ENCODE data around the gene WFDC9. TPM values are rescaled to one million over a fixed set of nuclear protein-coding genes. Genes with fewer than 3 reads are reported as not detected.

WFDC9 gene
- total RNA-seq, 2 experiments from 2014 or later: not detected

GRCh38 chr20:45617591-45617990 lies 13.5 kb downstream of the WFDC9 start:
- Mint-ChIP-seq H3K4me1 (ENCODE audit: low read depth) (no peaks in the 10 kb centered on the region), H3K36me3 (ENCODE audit: low read depth) (no peaks in the 10 kb centered on the region), H3K27ac (no peak overlapping the region), H3K9me3 (no peaks in the 10 kb centered on the region), H3K4me3 (no peak overlapping the region), H3K27me3 (no peaks in the 10 kb centered on the region)
- Histone ChIP-seq H3K36me3 (ENCODE audit: insufficient read depth, low read length) (no peaks in the 10 kb centered on the region), H3K9me3 (ENCODE audit: control insufficient read depth in 1 of 2, insufficient read depth in 1 of 2, low read length in 2 of 2) (no peaks in the 10 kb centered on the region), H3K27me3 (ENCODE audit: control insufficient read depth in 1 of 2, insufficient read depth in 2 of 2, low read length in 2 of 2) (peaks cover 0 to 7% of the 10 kb centered on the region in 2 experiments), H3K4me1 (ENCODE audit: insufficient read depth, low read length) (no peaks in the 10 kb centered on the region), H3K4me3 (ENCODE audit: low read length) (no peak overlapping the region), H3K27ac (ENCODE audit: low read depth in 1 of 2, low read length in 2 of 2) (no peak overlapping the region)
- DNase-seq (no peak), ATAC-seq (ENCODE audit: poor library complexity) (no peak)
- no peak for TF ChIP-seq CTCF (IDR thresholded peaks at IDR 0.05)
- intact Hi-C loops (cut with DNase I, micrococcal nuclease): loop anchor here in 1 of 2 experiments (2.0 kb wide), 1 partner anchor 19 kb away; no protein-coding TSS in a partner anchor
- ChIA-PET CTCF (no interaction called here), POLR2A (no interaction called here)

- Mint-ChIP-seq H3K27me3 (peaks cover 20% of the 10 kb centered on the region), H3K4me3 (no peak overlapping the region), H3K4me1 (ENCODE audit: low read depth) (no peaks in the 10 kb centered on the region), H3K27ac (no peak overlapping the region), H3K9me3 (no peaks in the 10 kb centered on the region), H3K36me3 (ENCODE audit: low read depth) (no peaks in the 10 kb centered on the region)
- Histone ChIP-seq H3K27me3 (ENCODE audit: control insufficient read depth in 1 of 2, insufficient read depth in 2 of 2, low read length in 2 of 2) (peaks cover 0 to 7% of the 10 kb centered on the region in 2 experiments), H3K4me3 (ENCODE audit: low read length) (no peak overlapping the region), H3K9me3 (ENCODE audit: control insufficient read depth in 1 of 2, insufficient read depth in 1 of 2, low read length in 2 of 2) (peaks cover 2 to 3% of the 10 kb centered on the region in 2 experiments), H3K4me1 (ENCODE audit: insufficient read depth, low read length) (no peaks in the 10 kb centered on the region), H3K27ac (ENCODE audit: low read depth in 1 of 2, low read length in 2 of 2) (no peak overlapping the region), H3K36me3 (ENCODE audit: insufficient read depth, low read length) (no peaks in the 10 kb centered on the region)
- DNase-seq (no peak), ATAC-seq (ENCODE audit: poor library complexity) (no peak)
- intact Hi-C loops (cut with DNase I, micrococcal nuclease): no loop called here
- CTCF ChIA-PET: no interaction called here
- no peak for TF ChIP-seq CTCF (IDR thresholded peaks at IDR 0.05)
- POLR2A ChIA-PET: no interaction called here
Observed at GRCh38 chr20:45612314-45612713, 18.8 kb downstream of the WFDC9 start.

GRCh38 chr20:45611054-45611453 lies 20.0 kb downstream of the WFDC9 start:
- intact Hi-C loops (cut with DNase I, micrococcal nuclease): no loop called here
- H3K27ac ChIP-seq (ENCODE audit: low read depth in 1 of 2, low read length in 2 of 2): no peak overlapping the region
- Mint-ChIP-seq H3K4me3 (no peak overlapping the region), H3K36me3 (ENCODE audit: low read depth) (no peaks in the 10 kb centered on the region), H3K9me3 (no peaks in the 10 kb centered on the region), H3K27me3 (peaks cover 25% of the 10 kb centered on the region), H3K4me1 (ENCODE audit: low read depth) (peaks cover 3% of the 10 kb centered on the region), H3K27ac (no peak overlapping the region)
- H3K4me1 ChIP-seq (ENCODE audit: insufficient read depth, low read length): no peaks in the 10 kb centered on the region
- peaks cover 7 to 8% of the 10 kb centered on the region in 2 experiments for H3K9me3 ChIP-seq (ENCODE audit: control insufficient read depth in 1 of 2, insufficient read depth in 1 of 2, low read length in 2 of 2)
- ChIA-PET POLR2A (no interaction called here), CTCF (no interaction called here)
- DNase-seq: no peak
- H3K36me3 ChIP-seq (ENCODE audit: insufficient read depth, low read length): no peaks in the 10 kb centered on the region
- no peak for TF ChIP-seq CTCF (IDR thresholded peaks at IDR 0.05)
- peaks cover 0 to 7% of the 10 kb centered on the region in 2 experiments for H3K27me3 ChIP-seq (ENCODE audit: control insufficient read depth in 1 of 2, insufficient read depth in 2 of 2, low read length in 2 of 2)
- H3K4me3 ChIP-seq (ENCODE audit: low read length): no peak overlapping the region
- ATAC-seq (ENCODE audit: poor library complexity): no peak

All from CD4-positive, alpha-beta T cell (primary cell).